A549 treated with CpdA at 1 μM for 4 hours (cell line): ENCODE data around the gene TTC4. TPM values are rescaled to one million over a fixed set of nuclear protein-coding genes. Genes with fewer than 3 reads are reported as not detected.

ENCODE experiments used
- total RNA-seq: library from RNA; stranded (reverse); fragments of 200-300 nt; extraction: Qiagen RNA extraction; gene quantifications from 5 replicates; pipeline ENCODE4 v1.2.3, GENCODE V29; 2022; ENCODE audit warnings: low read depth

The TTC4 gene
- 29.0 to 41.6 TPM (median 30.6 TPM) in 5 replicates for total RNA-seq

GRCh38 chr1:54715493-54716298 lies at the start of gene TTC4:
TTC4 (plus strand) TSS chr1:54715861; CDS start chr1:54715909, 48 bp downstream.

GRCh38 chr1:54764133-54764921 lies 48.7 kb downstream of the TTC4 start, which contains the start of gene PARS2:
PARS2 (minus strand) TSS chr1:54764523; CDS start chr1:54759161, 5,362 bp downstream.

Other genes with a start within 250 kb of the TTC4 start
- 1.4 to 2.3 TPM (median 2.1 TPM) in 5 replicates for gene ACOT11, start 167.6 kb upstream of the TTC4 start, total RNA-seq
- not detected in 5 replicates for gene FAM151A, start 92.3 kb upstream of the TTC4 start, total RNA-seq
- not detected in 5 replicates for gene MROH7, start 74.1 kb upstream of the TTC4 start, total RNA-seq
- 3.8 to 5.9 TPM (median 4.9 TPM) in 5 replicates for gene PARS2, start 48.7 kb downstream of the TTC4 start, total RNA-seq
- not detected in 5 replicates for gene TTC22, start 85.5 kb downstream of the TTC4 start, total RNA-seq
- gene DHCR24, start 171.3 kb downstream of the TTC4 start, total RNA-seq, result 35.2 to 44.0 TPM (median 39.5 TPM) in 5 replicates